Mesenchymal stem cell (in vitro differentiated cells and primary cell): ENCODE results near the gene PKP4.

Source experiments
- DNase-seq: peaks from one replicate; pipeline ENCODE4 v3.0.0-alpha.2; 2013
- H2AFZ ChIP-seq: one replicate; pipeline ENCODE4 v1.6.1; 2013; ENCODE audit warnings: low read depth, mild to moderate bottlenecking, control low read depth, inconsistent platforms, low read length, moderate library complexity
- H2AK5ac ChIP-seq: 2 replicates; pipeline ENCODE4 v1.6.1; 2013; ENCODE audit warnings: low read length, moderate library complexity, mild to moderate bottlenecking, inconsistent platforms; ENCODE audit not compliant: severe bottlenecking
- H2BK120ac ChIP-seq: one replicate; pipeline ENCODE4 v1.6.1; 2013; ENCODE audit warnings: low read depth, mild to moderate bottlenecking, inconsistent platforms, low read length, moderate library complexity
- H2BK12ac ChIP-seq, 2 experiments: one replicate each; pipeline ENCODE4 v1.6.1; 2013; ENCODE audit warnings: inconsistent platforms in 2 of 2, low read length in 2 of 2, mild to moderate bottlenecking in 2 of 2, moderate library complexity in 2 of 2, control low read depth in 1 of 2
- H2BK15ac ChIP-seq: one replicate; pipeline ENCODE4 v1.6.1; 2013; ENCODE audit warnings: mild to moderate bottlenecking, low read depth, inconsistent platforms; ENCODE audit not compliant: poor library complexity, severe bottlenecking
- H2BK5ac ChIP-seq: 2 replicates; pipeline ENCODE4 v1.6.1; 2013; ENCODE audit warnings: low read depth, mild to moderate bottlenecking, low read length, control low read depth, inconsistent platforms; ENCODE audit not compliant: poor library complexity, severe bottlenecking
- H3K14ac ChIP-seq, 2 experiments: one replicate each; pipeline ENCODE4 v1.6.1; 2013; ENCODE audit warnings: inconsistent platforms in 2 of 2, low read length in 2 of 2, control low read depth in 1 of 2, mild to moderate bottlenecking in 1 of 2, moderate library complexity in 1 of 2
- H3K18ac ChIP-seq, 2 experiments: one replicate each; pipeline ENCODE4 v1.6.1; 2013; ENCODE audit warnings: inconsistent platforms in 2 of 2, low read length in 2 of 2, control low read depth in 1 of 2, low read depth in 1 of 2, mild to moderate bottlenecking in 1 of 2
- H3K23ac ChIP-seq, 2 experiments: one replicate each; pipeline ENCODE4 v1.6.1; 2013; ENCODE audit warnings: inconsistent platforms in 2 of 2, low read length in 2 of 2, mild to moderate bottlenecking in 2 of 2, moderate library complexity in 2 of 2, control low read depth in 1 of 2
- H3K27ac ChIP-seq: 2 replicates; pipeline ENCODE4 v1.5.1; 2013; ENCODE audit warnings: mild to moderate bottlenecking, moderate library complexity, low read length, control low read depth, inconsistent platforms; ENCODE audit not compliant: poor library complexity, severe bottlenecking
- H3K27me3 ChIP-seq, 2 experiments: 2 replicates each; pipeline versions ENCODE4 v1.6.1 to v1.7.0; 2013; ENCODE audit warnings: low read length in 2 of 2, mild to moderate bottlenecking in 2 of 2, moderate library complexity in 2 of 2, control low read depth in 1 of 2, inconsistent platforms in 1 of 2; ENCODE audit not compliant: control insufficient read depth in 1 of 2, insufficient read depth in 1 of 2
- H3K36me3 ChIP-seq, 2 experiments: 2 replicates each; pipeline versions ENCODE4 v1.6.1 to v1.7.0; 2013; ENCODE audit warnings: low read length in 2 of 2, control low read depth in 1 of 2, inconsistent platforms in 1 of 2, low read depth in 1 of 2, mild to moderate bottlenecking in 1 of 2; ENCODE audit not compliant: insufficient read depth in 2 of 2, control insufficient read depth in 1 of 2
- H3K4ac ChIP-seq, 2 experiments: one replicate each; pipeline ENCODE4 v1.6.1; 2013; ENCODE audit warnings: inconsistent platforms in 2 of 2, low read length in 2 of 2, mild to moderate bottlenecking in 2 of 2, moderate library complexity in 2 of 2, control low read depth in 1 of 2, low read depth in 1 of 2
- H3K4me1 ChIP-seq: 2 replicates; pipeline ENCODE4 v1.6.1; 2013; ENCODE audit warnings: low read depth, low read length, control low read depth; ENCODE audit not compliant: control insufficient read depth, insufficient read depth
- H3K4me2 ChIP-seq: 2 replicates; pipeline ENCODE4 v1.6.1; 2013; ENCODE audit warnings: low read length, mild to moderate bottlenecking, inconsistent platforms; ENCODE audit not compliant: poor library complexity, severe bottlenecking
- H3K4me3 ChIP-seq, 2 experiments: 2 replicates each; pipeline versions ENCODE4 v1.5.1 to v1.7.0; 2013; ENCODE audit warnings: low read length in 2 of 2, mild to moderate bottlenecking in 2 of 2, control low read depth in 1 of 2, low read depth in 1 of 2; ENCODE audit not compliant: insufficient read depth in 1 of 2
- H3K79me1 ChIP-seq: replicated peaks from 2 replicates; pipeline ENCODE4 v1.6.1; 2013; ENCODE audit warnings: mild to moderate bottlenecking, control low read depth, low read length, inconsistent platforms; ENCODE audit not compliant: poor library complexity, severe bottlenecking
- H3K9ac ChIP-seq: 2 replicates; pipeline ENCODE4 v1.7.0; 2013; ENCODE audit warnings: mild to moderate bottlenecking, low read length, moderate library complexity
- H3K9me3 ChIP-seq: 2 replicates; pipeline ENCODE4 v1.7.0; 2013; ENCODE audit warnings: mild to moderate bottlenecking, low read length; ENCODE audit not compliant: control insufficient read depth
- H4K8ac ChIP-seq: one replicate; pipeline ENCODE4 v1.6.1; 2013; ENCODE audit warnings: inconsistent platforms, mild to moderate bottlenecking, low read length, moderate library complexity
- H4K91ac ChIP-seq: one replicate; pipeline ENCODE4 v1.6.1; 2013; ENCODE audit warnings: mild to moderate bottlenecking, low read length, inconsistent platforms
- WGBS: methylation state at CpG from one replicate; pipeline ENCODE4 v1.1.7; 2013; ENCODE audit warnings: mixed read lengths; 5-methylcytosine and 5-hydroxymethylcytosine counted together

The PKP4 gene

DNA sequence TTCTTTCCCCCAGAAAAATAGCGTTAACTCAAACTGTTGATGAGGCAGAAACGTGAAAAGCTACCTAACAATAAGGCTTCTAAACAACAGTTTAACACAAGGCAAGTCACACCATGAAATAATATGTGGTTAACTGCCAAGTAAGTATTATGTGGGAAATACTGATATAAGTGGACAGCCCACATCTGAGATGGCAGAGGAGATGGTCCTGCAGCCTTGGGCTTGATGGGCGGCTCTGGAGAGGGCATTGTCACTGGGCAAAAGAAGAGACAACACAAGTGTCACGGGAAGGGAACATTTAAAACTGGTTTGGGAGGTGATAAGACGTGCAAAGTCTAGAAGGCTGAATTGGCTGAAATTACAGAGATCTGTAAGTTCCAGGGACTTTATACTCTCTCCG, 147.2 kb downstream of the PKP4 start:
- WGBS: 97% methylated on average over 4 of the region's 6 CpGs
- H3K18ac ChIP-seq: no peak overlapping the region
- H2BK120ac ChIP-seq: no peak overlapping the region

DNA sequence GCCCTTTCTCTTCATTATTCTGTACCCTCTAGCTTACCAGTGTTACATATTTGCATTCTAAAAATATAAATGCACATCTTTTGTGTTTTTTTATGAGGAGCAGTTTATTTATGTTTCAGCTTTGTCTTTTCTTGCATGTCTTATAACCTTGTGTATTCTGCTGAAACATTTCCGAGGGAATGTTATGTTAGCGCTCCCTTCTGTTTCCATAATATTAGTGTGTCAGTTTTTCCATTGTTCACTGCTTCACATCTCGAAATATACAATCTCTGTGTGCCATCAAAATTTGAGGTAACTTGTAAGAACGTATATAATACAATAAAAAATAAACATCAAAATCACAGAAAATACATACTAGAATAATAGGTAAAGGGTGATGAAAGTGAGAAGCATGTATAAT, 153.3 kb downstream of the PKP4 start:
- Histone ChIP-seq H3K79me1 (peaks cover 5% of the 10 kb centered on the region), H2BK15ac (no peak overlapping the region), H2BK12ac (no peak overlapping the region), H3K4me1 (no peaks in the 10 kb centered on the region), H2BK5ac (no peak overlapping the region), H3K18ac (no peak overlapping the region), H3K27me3 (no peaks in the 10 kb centered on the region), H2BK120ac (no peak overlapping the region), H3K36me3 (no peaks in the 10 kb centered on the region), H3K9me3 (no peaks in the 10 kb centered on the region), H4K91ac (no peak overlapping the region), H4K8ac (no peak overlapping the region), H3K4me3 (no peak overlapping the region), H2AFZ (no peak overlapping the region), H3K27ac (no peak overlapping the region), H3K23ac (no peak overlapping the region), H3K9ac (no peak overlapping the region), H3K14ac (no peak overlapping the region), H3K4ac (no peak overlapping the region), H2AK5ac (no peak overlapping the region), H3K4me2 (no peak overlapping the region)
- no peak for DNase-seq
- 100% methylated on average over 1 of the region's 4 CpGs for WGBS

More for the DNA sequence above, 147.2 kb downstream of the PKP4 start:
- Histone ChIP-seq H2AFZ (no peak overlapping the region), H2BK15ac (no peak overlapping the region), H3K9ac (no peak overlapping the region), H3K27me3 (no peaks in the 10 kb centered on the region), H4K91ac (no peak overlapping the region), H3K27ac (no peak overlapping the region), H3K79me1 (peaks cover 15% of the 10 kb centered on the region), H3K36me3 (peaks cover 3 to 13% of the 10 kb centered on the region in 2 experiments), H3K4me3 (no peak overlapping the region), H3K4me2 (no peak overlapping the region), H3K9me3 (no peaks in the 10 kb centered on the region), H3K23ac (no peak overlapping the region), H3K14ac (no peak overlapping the region), H4K8ac (no peak overlapping the region), H3K4me1 (peaks cover 2% of the 10 kb centered on the region), H2AK5ac (no peak overlapping the region), H3K4ac (no peak overlapping the region), H2BK5ac (no peak overlapping the region), H2BK12ac (no peak overlapping the region)
- DNase-seq: no peak

DNA sequence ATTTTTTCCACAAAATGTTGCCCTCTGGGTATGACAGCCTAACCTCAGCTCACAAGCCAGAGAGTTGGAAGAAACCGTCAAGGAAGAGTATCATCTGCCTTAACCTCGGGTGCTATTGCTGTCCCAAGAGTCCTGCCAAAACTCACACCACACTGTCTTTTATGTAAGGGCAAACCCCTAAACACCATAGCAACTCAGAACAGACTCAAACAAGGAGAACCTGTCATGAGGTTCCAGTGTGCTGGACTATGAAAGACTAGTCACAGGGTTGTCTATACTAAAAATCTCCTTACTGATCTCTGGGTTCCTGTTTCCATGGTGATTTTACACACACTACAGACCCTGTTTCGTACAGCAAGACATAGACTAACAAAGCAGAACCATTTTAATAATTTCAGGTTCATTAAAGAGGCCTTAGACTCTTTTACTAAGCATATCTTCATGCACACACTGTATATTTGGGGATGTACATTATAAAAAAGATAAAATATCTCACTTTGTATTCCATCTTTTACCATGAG, 159.8 kb downstream of the PKP4 start:
- H3K23ac ChIP-seq: no peak overlapping the region
- no peak overlapping the region for H3K4me3 ChIP-seq
- H3K4ac ChIP-seq: no peak overlapping the region
- no peak overlapping the region for H2BK15ac ChIP-seq
- peaks cover 4 to 10% of the 10 kb centered on the region in 2 experiments for H3K36me3 ChIP-seq
- no peak overlapping the region for H3K9ac ChIP-seq
- no peak overlapping the region for H2BK120ac ChIP-seq
- H2BK5ac ChIP-seq: no peak overlapping the region
- H2AK5ac ChIP-seq: no peak overlapping the region
- no peaks in the 10 kb centered on the region for H3K27me3 ChIP-seq
- 100% methylated on average over 3 of the region's 3 CpGs for WGBS
- H2AFZ ChIP-seq: no peak overlapping the region
- DNase-seq: no peak
- no peak overlapping the region for H3K27ac ChIP-seq
- H4K91ac ChIP-seq: no peak overlapping the region
- H4K8ac ChIP-seq: no peak overlapping the region
- H3K9me3 ChIP-seq: no peaks in the 10 kb centered on the region
- H3K14ac ChIP-seq: no peak overlapping the region
- no peaks in the 10 kb centered on the region for H3K4me1 ChIP-seq
- H2BK12ac ChIP-seq: no peak overlapping the region
- H3K4me2 ChIP-seq: no peak overlapping the region
- no peaks in the 10 kb centered on the region for H3K79me1 ChIP-seq
- no peak overlapping the region for H3K18ac ChIP-seq

DNA sequence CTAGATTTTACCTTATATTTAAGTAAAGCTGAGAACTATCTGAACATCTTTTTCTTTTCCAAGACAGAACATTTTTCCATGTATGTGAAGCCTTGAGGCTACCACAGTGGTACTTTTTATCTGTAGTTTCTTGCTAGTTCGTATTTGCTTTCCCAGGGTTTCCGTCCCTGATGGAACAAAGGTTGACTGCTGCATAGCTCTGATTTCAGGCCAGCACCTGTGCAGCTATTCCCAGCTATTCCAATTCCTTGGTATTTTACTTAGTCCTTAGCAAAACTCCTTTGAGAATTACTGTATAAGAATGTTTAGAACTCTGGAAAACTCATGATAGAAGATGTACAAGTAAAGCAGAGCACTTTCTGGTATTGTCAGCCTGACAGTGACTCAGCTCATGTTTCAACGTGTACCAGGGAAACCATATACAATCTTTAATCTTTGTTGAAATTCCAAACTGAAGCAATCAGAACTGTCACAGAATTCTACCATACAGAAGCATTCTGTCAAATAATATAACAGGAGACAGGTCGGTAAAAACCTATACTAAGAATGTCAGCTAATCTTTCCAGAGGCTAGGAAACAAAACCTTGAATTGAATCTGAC, 162.2 kb downstream of the PKP4 start:
- H2BK15ac ChIP-seq: no peak overlapping the region
- peak overlapping the region; percentile 53 for H3K27ac ChIP-seq
- H3K4ac ChIP-seq: peak overlapping the region in 1 of 2 experiments; percentile 41
- no peaks in the 10 kb centered on the region for H3K27me3 ChIP-seq
- H4K8ac ChIP-seq: no peak overlapping the region
- no peak overlapping the region for H3K9ac ChIP-seq
- H2BK12ac ChIP-seq: no peak overlapping the region
- no peak overlapping the region for H3K14ac ChIP-seq
- DNase-seq: peak; percentile 57
- H3K79me1 ChIP-seq: peaks cover 5% of the 10 kb centered on the region
- H3K36me3 ChIP-seq: peaks cover 10 to 32% of the 10 kb centered on the region in 2 experiments
- no peak overlapping the region for H3K23ac ChIP-seq
- no peak overlapping the region for H2AK5ac ChIP-seq
- no peaks in the 10 kb centered on the region for H3K9me3 ChIP-seq
- H4K91ac ChIP-seq: no peak overlapping the region
- no peaks in the 10 kb centered on the region for H3K4me1 ChIP-seq
- no peak overlapping the region for H2BK5ac ChIP-seq
- WGBS: 67% methylated on average over 3 of the region's 4 CpGs
- H2AFZ ChIP-seq: no peak overlapping the region
- H3K4me2 ChIP-seq: no peak overlapping the region
- H3K4me3 ChIP-seq: no peak overlapping the region
- no peak overlapping the region for H2BK120ac ChIP-seq
- no peak overlapping the region for H3K18ac ChIP-seq
